IMR-90 (cell line): Measurements from ENCODE around the gene LRRIQ4.

Source experiments
- BHLHE40 ChIP-seq: fragments of 150-350 bp; IDR thresholded peaks from 2 replicates; pipeline ENCODE4 v1.6.1; 2016; ENCODE audit warnings: mild to moderate bottlenecking, low read depth, low read length
- CEBPB ChIP-seq: IDR thresholded peaks from 2 replicates; pipeline ENCODE4 v1.6.1; 2012; ENCODE audit warnings: low read depth, low read length, improper control_type of control experiment
- CHD1 ChIP-seq: IDR thresholded peaks from 2 replicates; pipeline ENCODE4 v1.6.1; 2012; ENCODE audit warnings: low read depth, low read length, improper control_type of control experiment
- FOS ChIP-seq: fragments of 150-350 bp; IDR thresholded peaks from 2 replicates; pipeline ENCODE4 v1.6.1; 2016; ENCODE audit warnings: low read depth, low read length
- MAZ ChIP-seq: IDR thresholded peaks from 2 replicates; pipeline ENCODE4 v1.6.1; 2012; ENCODE audit warnings: low read depth, mild to moderate bottlenecking, low read length, improper control_type of control experiment, moderate library complexity, borderline replicate concordance
- POLR2A ChIP-seq: IDR thresholded peaks from 2 replicates; pipeline ENCODE4 v1.6.1; 2012; ENCODE audit warnings: mild to moderate bottlenecking, low read depth, low read length
- RCOR1 ChIP-seq: IDR thresholded peaks from 2 replicates; pipeline ENCODE4 v1.6.1; 2012; ENCODE audit warnings: mild to moderate bottlenecking, low read length, improper control_type of control experiment; ENCODE audit not compliant: insufficient replicate concordance
- RFX5 ChIP-seq: IDR thresholded peaks from 2 replicates; pipeline ENCODE4 v1.8.0; 2012; ENCODE audit warnings: low read depth, mild to moderate bottlenecking, low read length, moderate library complexity
- SMC3 ChIP-seq: fragments of 150-350 bp; IDR thresholded peaks from 2 replicates; pipeline ENCODE4 v1.6.1; 2016; ENCODE audit warnings: low read depth, mild to moderate bottlenecking, antibody characterized with exemption, low read length, moderate library complexity
- TF ChIP-seq, protein P1 (sequence below): conservative IDR thresholded peaks from 2 replicates; pipeline ENCODE4 v1.5.1; 2012; ENCODE audit warnings: mild to moderate bottlenecking, low read depth, low read length, improper control_type of control experiment

DNA sequence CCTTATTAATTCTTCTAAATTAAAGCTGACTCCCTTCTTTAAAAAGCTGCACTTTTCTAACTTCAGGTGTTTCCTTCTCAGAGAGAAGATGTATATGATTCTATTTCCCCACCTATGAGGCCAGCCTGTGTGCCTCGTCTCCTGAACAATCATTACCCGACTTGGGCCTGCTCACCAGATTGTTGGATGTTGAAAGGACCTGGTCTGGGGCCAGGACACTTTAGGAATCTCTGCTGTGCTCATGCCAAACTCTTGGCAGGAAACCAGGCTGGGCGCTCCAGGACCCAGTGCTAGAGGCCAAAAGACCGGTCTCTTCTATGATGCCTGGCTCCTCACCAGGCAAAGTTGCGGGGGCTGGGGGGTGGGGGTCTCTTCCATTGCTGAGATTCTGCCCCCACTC is 74.0 kb downstream of the LRRIQ4 start:
- TF ChIP-seq POLR2A (no peak), RFX5 (no peak), SMC3 (no peak), RCOR1 (no peak), FOS (no peak), CHD1 (no peak), CEBPB (no peak), MAZ (no peak), BHLHE40 (no peak)
- TF ChIP-seq, protein P1, sequence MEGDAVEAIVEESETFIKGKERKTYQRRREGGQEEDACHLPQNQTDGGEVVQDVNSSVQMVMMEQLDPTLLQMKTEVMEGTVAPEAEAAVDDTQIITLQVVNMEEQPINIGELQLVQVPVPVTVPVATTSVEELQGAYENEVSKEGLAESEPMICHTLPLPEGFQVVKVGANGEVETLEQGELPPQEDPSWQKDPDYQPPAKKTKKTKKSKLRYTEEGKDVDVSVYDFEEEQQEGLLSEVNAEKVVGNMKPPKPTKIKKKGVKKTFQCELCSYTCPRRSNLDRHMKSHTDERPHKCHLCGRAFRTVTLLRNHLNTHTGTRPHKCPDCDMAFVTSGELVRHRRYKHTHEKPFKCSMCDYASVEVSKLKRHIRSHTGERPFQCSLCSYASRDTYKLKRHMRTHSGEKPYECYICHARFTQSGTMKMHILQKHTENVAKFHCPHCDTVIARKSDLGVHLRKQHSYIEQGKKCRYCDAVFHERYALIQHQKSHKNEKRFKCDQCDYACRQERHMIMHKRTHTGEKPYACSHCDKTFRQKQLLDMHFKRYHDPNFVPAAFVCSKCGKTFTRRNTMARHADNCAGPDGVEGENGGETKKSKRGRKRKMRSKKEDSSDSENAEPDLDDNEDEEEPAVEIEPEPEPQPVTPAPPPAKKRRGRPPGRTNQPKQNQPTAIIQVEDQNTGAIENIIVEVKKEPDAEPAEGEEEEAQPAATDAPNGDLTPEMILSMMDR: no peak
